Choroid plexus epithelial cell (primary cell): ENCODE data around the gene SPOCK1.

Source experiments
- DNase-seq: peaks from one replicate; pipeline ENCODE4 v3.0.0-alpha.2; 2010; ENCODE audit warnings: low read depth
- H3K4me3 ChIP-seq: 2 replicates; pipeline ENCODE4 v1.5.1; 2011; ENCODE audit warnings: low read depth, mild to moderate bottlenecking, control low read depth, low read length, moderate library complexity
- CTCF ChIP-seq: conservative IDR thresholded peaks from 2 replicates; pipeline ENCODE4 v1.5.1; 2011; ENCODE audit warnings: low read depth, mild to moderate bottlenecking, control low read depth, inconsistent platforms, low read length, moderate library complexity

The SPOCK1 gene

DNA sequence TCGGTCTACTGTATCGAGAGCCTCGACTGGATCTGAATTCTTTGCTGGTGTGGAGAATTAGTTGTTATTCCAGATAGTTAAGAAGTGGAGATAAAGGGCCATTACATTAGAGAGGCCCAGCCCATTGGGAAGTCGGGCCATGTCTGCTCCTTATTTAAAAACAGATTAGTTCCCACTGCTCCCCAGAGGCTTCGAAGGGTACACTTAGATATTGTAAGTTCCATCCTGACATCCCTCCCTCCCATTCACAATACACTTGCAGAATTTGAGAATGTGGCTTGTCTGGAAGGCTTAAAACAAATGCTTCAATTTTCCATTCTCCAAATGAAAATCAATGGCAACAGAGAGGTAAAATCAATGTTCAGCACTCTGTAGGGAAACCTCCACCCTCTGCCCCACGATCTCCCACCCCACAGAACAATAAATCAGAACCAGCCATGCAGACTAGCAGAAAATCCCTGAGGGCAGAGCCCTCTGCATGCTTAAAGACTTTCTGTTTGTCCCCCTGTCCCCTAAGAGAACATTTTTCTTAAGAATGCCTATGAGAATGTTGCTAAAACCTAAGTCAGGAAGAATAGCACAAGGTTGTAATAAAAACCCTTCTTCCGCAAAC is 364.1 kb downstream of the SPOCK1 start:
- no peak for DNase-seq
- no peak for TF ChIP-seq CTCF
- no peak overlapping the region for H3K4me3 ChIP-seq

- DNase-seq = no peak
- no peak overlapping the region for H3K4me3 ChIP-seq
- TF ChIP-seq CTCF = no peak
These were observed 369.0 kb downstream of the SPOCK1 start for GRCh38 chr5:137129886-137130680.

- DNase-seq = no peak
- no peak for TF ChIP-seq CTCF
- H3K4me3 ChIP-seq = no peak overlapping the region
These were observed 371.1 kb downstream of the SPOCK1 start for GRCh38 chr5:137128012-137128411.

- no peak for TF ChIP-seq CTCF
- no peak for DNase-seq
- H3K4me3 ChIP-seq = no peak overlapping the region
These were observed 372.3 kb downstream of the SPOCK1 start for GRCh38 chr5:137126829-137127228.

GRCh38 chr5:137122558-137122957 is 376.6 kb downstream of the SPOCK1 start:
- no peak for DNase-seq
- TF ChIP-seq CTCF = no peak
- H3K4me3 ChIP-seq = no peak overlapping the region

DNA sequence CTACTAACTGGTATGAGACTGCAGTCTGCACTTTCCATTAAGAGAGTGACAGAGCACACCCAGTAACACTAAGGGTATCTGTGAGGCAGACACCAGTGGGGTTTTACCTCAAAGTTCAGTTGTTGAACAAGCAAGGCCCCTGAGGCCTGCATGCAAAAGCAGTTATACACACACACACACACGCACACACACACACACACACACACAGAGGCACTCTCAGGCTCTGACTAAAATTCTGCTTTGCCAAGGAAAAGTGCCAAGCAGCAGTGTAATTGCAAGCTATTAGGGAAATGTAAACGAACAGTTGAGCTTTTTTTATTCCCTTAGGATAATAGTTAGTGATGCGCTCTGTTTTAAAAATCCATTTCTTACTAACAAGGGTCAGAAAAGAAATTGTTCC is 377.1 kb downstream of the SPOCK1 start:
- H3K4me3 ChIP-seq = no peak overlapping the region
- no peak for TF ChIP-seq CTCF
- DNase-seq = no peak

- no peak for DNase-seq
- H3K4me3 ChIP-seq = no peak overlapping the region
- TF ChIP-seq CTCF = no peak
These were observed 379.8 kb downstream of the SPOCK1 start for GRCh38 chr5:137119321-137119720.
